Calu3 (cell line): Measurements from ENCODE around the gene HPS3. TPM values are rescaled to one million over a fixed set of nuclear protein-coding genes. Genes with fewer than 3 reads are reported as not detected.

Experiments used
- BruUV-seq: library from RNA; stranded (reverse); fragments of 400-500 nt; replicated peaks from 2 replicates; lab custom pipeline; 2021; lab: Mats Ljungman, UMichigan
- CTCF ChIA-PET: fragments of 300-600 bp; sonication (Branson Sonifier 250); formaldehyde crosslinking; loops from one replicate; lab custom pipeline; 2022; ENCODE audit warnings: antibody characterized with exemption; lab: Charles Lee
- DNase-seq: peaks from one replicate; pipeline ENCODE4 v3.0.0; 2022
- H3K27ac Mint-ChIP-seq: one replicate; pipeline ENCODE4 v1.8.0; 2022; ENCODE audit warnings: mixed read lengths; ENCODE audit not compliant: unreplicated experiment
- H3K27me3 Mint-ChIP-seq: one replicate; pipeline ENCODE4 v1.8.0; 2022; ENCODE audit warnings: mixed read lengths; ENCODE audit not compliant: unreplicated experiment
- H3K36me3 Mint-ChIP-seq: one replicate; pipeline ENCODE4 v1.8.0; 2022; ENCODE audit warnings: mild to moderate bottlenecking, moderate library complexity, mixed read lengths; ENCODE audit not compliant: insufficient read depth, unreplicated experiment
- H3K4me1 Mint-ChIP-seq: one replicate; pipeline ENCODE4 v1.8.0; 2022; ENCODE audit warnings: mild to moderate bottlenecking, low read depth, mixed read lengths; ENCODE audit not compliant: unreplicated experiment
- H3K4me3 Mint-ChIP-seq: one replicate; pipeline ENCODE4 v1.8.0; 2022; ENCODE audit warnings: mild to moderate bottlenecking, low read depth, moderate library complexity, mixed read lengths; ENCODE audit not compliant: unreplicated experiment
- H3K9me3 Mint-ChIP-seq: one replicate; pipeline ENCODE4 v1.8.0; 2022; ENCODE audit warnings: low read depth, mixed read lengths; ENCODE audit not compliant: unreplicated experiment
- CTCF ChIP-seq: fragments of 200-600 bp; IDR thresholded peaks from one replicate; pipeline ENCODE4 v1.8.0; 2022; ENCODE audit warnings: antibody characterized with exemption; ENCODE audit not compliant: unreplicated experiment
- intact Hi-C: fragments of 100-400 bp; cut with micrococcal nuclease; formaldehyde crosslinking; loops from one replicate; pipeline ENCODE4 v1.10.0; 2022; ENCODE audit not compliant: unreplicated experiment
- total RNA-seq: library from RNA; stranded (reverse); gene quantifications from 2 replicates; pipeline ENCODE4 v1.2.3, GENCODE V29; 2022

The HPS3 gene
- total RNA-seq, 1 experiment from 2014 or later, result 49.5 TPM

DNA sequence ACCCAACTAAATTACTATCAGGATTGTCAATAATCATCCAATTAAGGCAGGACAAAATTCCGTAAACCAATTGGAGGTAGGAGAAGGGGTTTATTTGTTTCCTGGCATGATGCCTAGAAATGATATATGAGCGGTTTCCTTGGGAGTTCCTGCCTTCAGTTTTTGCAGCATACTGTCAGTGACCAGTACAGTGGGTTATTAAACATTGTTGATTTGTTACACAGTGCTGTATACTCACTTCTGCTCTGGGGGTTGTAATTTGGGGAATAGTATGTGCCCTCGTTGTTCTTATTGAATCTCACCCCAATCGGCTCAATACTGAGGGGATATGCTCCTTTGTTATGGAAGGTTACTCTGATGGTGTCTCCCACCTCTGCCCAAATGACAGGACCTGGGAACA lies 70.0 kb downstream of the HPS3 start:
- H3K4me1 Mint-ChIP-seq, result peaks cover 19% of the 10 kb centered on the region
- H3K27ac Mint-ChIP-seq, result no peak overlapping the region
- BruUV-seq, result no TSS peak
- no peak overlapping the region for H3K4me3 Mint-ChIP-seq
- no peak for TF ChIP-seq CTCF
- CTCF ChIA-PET, result no interaction called here
- H3K27me3 Mint-ChIP-seq, result no peaks in the 10 kb centered on the region
- H3K36me3 Mint-ChIP-seq, result no peaks in the 10 kb centered on the region
- no peaks in the 10 kb centered on the region for H3K9me3 Mint-ChIP-seq
- intact Hi-C loops, result no loop called here
- no peak for DNase-seq

GRCh38 chr3:149203758-149204157 lies 74.3 kb downstream of the HPS3 start:
- Mint-ChIP-seq H3K36me3 (no peaks in the 10 kb centered on the region), H3K27ac (no peak overlapping the region), H3K27me3 (no peaks in the 10 kb centered on the region), H3K4me3 (no peak overlapping the region), H3K9me3 (no peaks in the 10 kb centered on the region), H3K4me1 (peaks cover 32% of the 10 kb centered on the region)
- CTCF ChIA-PET, result interaction anchor here (1.0 to 1.3 kb wide), 4 partner anchors 24 to 83 kb away, joined by 3 to 5 read pairs (median 4); no protein-coding TSS in a partner anchor
- DNase-seq, result no peak
- BruUV-seq, result no TSS peak
- TF ChIP-seq CTCF, result no peak
- intact Hi-C loops, result loop anchor here (1.0 to 5.0 kb wide), 2 partner anchors 12 to 69 kb away; no protein-coding TSS in a partner anchor

DNA sequence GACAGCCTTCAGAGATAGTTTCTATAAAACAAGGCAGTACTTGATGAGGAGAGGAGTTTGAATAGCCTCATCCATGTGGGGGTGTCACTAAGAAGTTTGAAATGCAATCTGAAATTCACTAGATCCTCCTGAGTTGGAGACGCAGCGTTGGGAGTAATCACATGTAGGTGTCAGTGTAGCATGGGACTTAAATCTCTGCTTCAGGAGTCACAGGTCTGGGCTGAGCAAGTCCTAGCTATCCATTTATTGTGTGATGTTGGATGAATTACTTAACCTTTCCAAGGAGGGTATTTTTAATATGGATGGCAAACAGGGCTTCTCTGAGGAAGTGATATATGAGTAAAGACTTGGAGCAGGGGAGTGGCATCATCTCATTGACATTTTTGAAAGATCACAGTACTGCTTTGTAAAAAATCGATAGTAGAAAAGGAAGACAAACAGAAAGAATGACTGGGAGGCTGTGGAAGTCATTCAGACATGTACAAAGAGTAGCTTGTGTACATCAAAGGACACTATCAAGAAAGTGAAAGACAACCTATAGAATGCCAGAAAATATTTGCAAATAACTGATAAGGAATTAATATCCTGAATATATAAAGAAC lies 75.1 kb downstream of the HPS3 start:
- H3K4me1 Mint-ChIP-seq, result peaks cover 30% of the 10 kb centered on the region
- no peaks in the 10 kb centered on the region for H3K9me3 Mint-ChIP-seq
- intact Hi-C loops, result loop anchor here (1.0 to 5.0 kb wide), 2 partner anchors 11 to 68 kb away; no protein-coding TSS in a partner anchor
- no peaks in the 10 kb centered on the region for H3K27me3 Mint-ChIP-seq
- no peak for TF ChIP-seq CTCF
- CTCF ChIA-PET, result interaction anchor here (0.6 to 1.3 kb wide), 5 partner anchors 9 to 84 kb away, joined by 3 to 5 read pairs (median 4); no protein-coding TSS in a partner anchor
- BruUV-seq, result no TSS peak
- no peaks in the 10 kb centered on the region for H3K36me3 Mint-ChIP-seq
- DNase-seq, result peak; percentile 34
- H3K4me3 Mint-ChIP-seq, result no peak overlapping the region
- peak overlapping the region; percentile 44 for H3K27ac Mint-ChIP-seq

DNA sequence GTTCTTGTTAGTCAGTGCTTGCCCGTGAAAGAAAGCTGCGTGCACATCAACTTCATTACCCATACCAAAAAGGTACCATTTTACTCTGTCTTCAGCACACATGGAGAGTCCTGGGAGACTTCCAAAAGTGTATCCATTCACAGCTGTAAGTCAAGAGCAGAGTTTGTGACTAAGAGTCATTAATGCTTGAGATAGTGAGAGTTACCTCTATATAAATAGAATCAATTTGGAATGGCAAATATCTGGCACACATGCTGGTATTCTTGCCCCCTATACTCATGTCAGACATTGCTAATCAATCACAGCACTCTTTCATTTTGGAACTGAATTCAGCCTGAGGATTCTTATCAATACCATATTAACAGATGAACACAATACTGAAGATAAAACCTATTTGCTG lies 78.0 kb downstream of the HPS3 start:
- CTCF ChIA-PET, result interaction anchor here (0.6 kb wide), 1 partner anchor 58 kb away, joined by 4 read pairs; no protein-coding TSS in a partner anchor
- Mint-ChIP-seq H3K4me3 (no peak overlapping the region), H3K27ac (no peak overlapping the region), H3K9me3 (no peaks in the 10 kb centered on the region), H3K36me3 (no peaks in the 10 kb centered on the region), H3K27me3 (no peaks in the 10 kb centered on the region), H3K4me1 (peaks cover 33% of the 10 kb centered on the region)
- no peak for DNase-seq
- no peak for TF ChIP-seq CTCF
- no TSS peak for BruUV-seq
- intact Hi-C loops, result no loop called here
